Measurements from ENCODE around the gene RNASEH1. TPM values are rescaled to one million over a fixed set of nuclear protein-coding genes. Genes with fewer than 3 reads are reported as not detected.

Gene RNASEH1
- total and polyA plus RNA-seq, 11 donors = 12.8 to 31.4 (median 20.0) TPM

GRCh38 chr2:3533836-3534235, 24.3 kb downstream of the RNASEH1 start:
- intact Hi-C loops (cut with DNase I) = no loop called here
- peak in 2 of 5 donors; percentile 21 to 41 for DNase-seq
- peaks cover 2 to 33% (median 18%) of the 10 kb centered on the region in 12 donors for H3K4me1 ChIP-seq
- H3K27me3 ChIP-seq = no peaks in the 10 kb centered on the region
- H3K27ac ChIP-seq = peak overlapping the region; percentile 27 to 92 (median 80)
- ATAC-seq = peak; percentile 30 to 45 (median 34)
- WGBS, 4 donors = 58 to 77% (median 71%) methylated on average over 6 of the region's 6 CpGs
- TF ChIP-seq CTCF (IDR thresholded peaks at IDR 0.05) = no peak
- peak in 1 of 2 donors; percentile 57 for TF ChIP-seq POLR2A (IDR thresholded peaks at IDR 0.05)
- H3K9me3 ChIP-seq = no peaks in the 10 kb centered on the region
- peak overlapping the region in 11 of 12 donors; percentile 15 to 55 (median 37) for H3K4me3 ChIP-seq
- H3K36me3 ChIP-seq = peaks cover 0 to 25% (median 5%) of the 10 kb centered on the region in 9 donors

- H3K4me3 ChIP-seq = peak overlapping the region in 11 of 12 donors; percentile 15 to 55 (median 37)
- H3K27ac ChIP-seq = peak overlapping the region in 11 of 12 donors; percentile 62 to 92 (median 84)
- 57 to 71% (median 65%) methylated on average over 8 to 12 of the region's 12 CpGs for WGBS, 4 donors
- H3K4me1 ChIP-seq = peaks cover 2 to 33% (median 18%) of the 10 kb centered on the region in 12 donors
- intact Hi-C loops (cut with DNase I) = no loop called here
- no peaks in the 10 kb centered on the region for H3K9me3 ChIP-seq
- no peaks in the 10 kb centered on the region for H3K27me3 ChIP-seq
- peak in 1 of 5 donors; percentile 56 for DNase-seq
- no peak for TF ChIP-seq CTCF (IDR thresholded peaks at IDR 0.05)
- no peak for TF ChIP-seq POLR2A (IDR thresholded peaks at IDR 0.05)
- peaks cover 0 to 25% (median 4%) of the 10 kb centered on the region in 9 donors for H3K36me3 ChIP-seq
- peak in 2 of 4 donors; percentile 21 to 38 for ATAC-seq
These were observed 25.2 kb downstream of the RNASEH1 start for GRCh38 chr2:3532941-3533340.

GRCh38 chr2:3529316-3530025, 28.7 kb downstream of the RNASEH1 start:
- H3K4me1 ChIP-seq = peaks cover 0 to 23% (median 7%) of the 10 kb centered on the region in 12 donors
- no peaks in the 10 kb centered on the region for H3K27me3 ChIP-seq
- TF ChIP-seq CTCF (IDR thresholded peaks at IDR 0.05) (no peak), POLR2A (IDR thresholded peaks at IDR 0.05) (no peak)
- H3K4me3 ChIP-seq = no peak overlapping the region
- H3K9me3 ChIP-seq = no peaks in the 10 kb centered on the region
- no peak overlapping the region for H3K27ac ChIP-seq
- DNase-seq (no peak), ATAC-seq (no peak)
- H3K36me3 ChIP-seq = peaks cover 0 to 25% (median 4%) of the 10 kb centered on the region in 9 donors
- intact Hi-C loops (cut with DNase I) = no loop called here
- WGBS, 4 donors = 97 to 98% (median 97%) methylated on average over 23 to 24 of the region's 24 CpGs

GRCh38 chr2:3527886-3528785, 30.0 kb downstream of the RNASEH1 start:
- intact Hi-C loops (cut with DNase I) = no loop called here
- H3K27ac ChIP-seq = no peak overlapping the region
- 89 to 95% (median 91%) methylated on average over 29 to 40 of the region's 40 CpGs for WGBS, 4 donors
- no peak overlapping the region for H3K4me3 ChIP-seq
- H3K9me3 ChIP-seq = no peaks in the 10 kb centered on the region
- ATAC-seq = no peak
- no peak for DNase-seq
- no peaks in the 10 kb centered on the region for H3K27me3 ChIP-seq
- no peak for TF ChIP-seq POLR2A (IDR thresholded peaks at IDR 0.05)
- TF ChIP-seq CTCF (IDR thresholded peaks at IDR 0.05) = no peak
- H3K4me1 ChIP-seq = peaks cover 0 to 35% (median 20%) of the 10 kb centered on the region in 12 donors
- H3K36me3 ChIP-seq = peaks cover 0 to 18% (median 4%) of the 10 kb centered on the region in 9 donors
